Calu3 (cell line): ENCODE results near the gene SMIM29. TPM values are rescaled to one million over a fixed set of nuclear protein-coding genes. Genes with fewer than 3 reads are reported as not detected.

ENCODE experiments used
- BruUV-seq: library from RNA; stranded (reverse); fragments of 400-500 nt; replicated peaks from 2 replicates; lab custom pipeline; 2021; lab: Mats Ljungman, UMichigan
- CTCF ChIA-PET: fragments of 300-600 bp; sonication (Branson Sonifier 250); formaldehyde crosslinking; loops from one replicate; lab custom pipeline; 2022; ENCODE audit warnings: antibody characterized with exemption; lab: Charles Lee
- DNase-seq: peaks from one replicate; pipeline ENCODE4 v3.0.0; 2022
- H3K27ac Mint-ChIP-seq: one replicate; pipeline ENCODE4 v1.8.0; 2022; ENCODE audit warnings: mixed read lengths; ENCODE audit not compliant: unreplicated experiment
- H3K27me3 Mint-ChIP-seq: one replicate; pipeline ENCODE4 v1.8.0; 2022; ENCODE audit warnings: mixed read lengths; ENCODE audit not compliant: unreplicated experiment
- H3K36me3 Mint-ChIP-seq: one replicate; pipeline ENCODE4 v1.8.0; 2022; ENCODE audit warnings: mild to moderate bottlenecking, moderate library complexity, mixed read lengths; ENCODE audit not compliant: insufficient read depth, unreplicated experiment
- H3K4me1 Mint-ChIP-seq: one replicate; pipeline ENCODE4 v1.8.0; 2022; ENCODE audit warnings: mild to moderate bottlenecking, low read depth, mixed read lengths; ENCODE audit not compliant: unreplicated experiment
- H3K4me3 Mint-ChIP-seq: one replicate; pipeline ENCODE4 v1.8.0; 2022; ENCODE audit warnings: mild to moderate bottlenecking, low read depth, moderate library complexity, mixed read lengths; ENCODE audit not compliant: unreplicated experiment
- H3K9me3 Mint-ChIP-seq: one replicate; pipeline ENCODE4 v1.8.0; 2022; ENCODE audit warnings: low read depth, mixed read lengths; ENCODE audit not compliant: unreplicated experiment
- CTCF ChIP-seq: fragments of 200-600 bp; IDR thresholded peaks from one replicate; pipeline ENCODE4 v1.8.0; 2022; ENCODE audit warnings: antibody characterized with exemption; ENCODE audit not compliant: unreplicated experiment
- intact Hi-C: fragments of 100-400 bp; cut with micrococcal nuclease; formaldehyde crosslinking; loops from one replicate; pipeline ENCODE4 v1.10.0; 2022; ENCODE audit not compliant: unreplicated experiment
- total RNA-seq: library from RNA; stranded (reverse); gene quantifications from 2 replicates; pipeline ENCODE4 v1.2.3, GENCODE V29; 2022

SMIM29 gene
- total RNA-seq, 1 experiment from 2014 or later = 59.2 TPM

- BruUV-seq = no TSS peak
- H3K4me3 Mint-ChIP-seq = no peak overlapping the region
- H3K27me3 Mint-ChIP-seq = no peaks in the 10 kb centered on the region
- peaks cover 12% of the 10 kb centered on the region for H3K36me3 Mint-ChIP-seq
- no peak for TF ChIP-seq CTCF
- DNase-seq = no peak
- no peak overlapping the region for H3K27ac Mint-ChIP-seq
- CTCF ChIA-PET = no interaction called here
- H3K4me1 Mint-ChIP-seq = peaks cover 8% of the 10 kb centered on the region
- intact Hi-C loops = no loop called here
- no peaks in the 10 kb centered on the region for H3K9me3 Mint-ChIP-seq
Observed at GRCh38 chr6:34280216-34280615, 31.4 kb upstream of the SMIM29 start.

- no TSS peak for BruUV-seq
- H3K27ac Mint-ChIP-seq = no peak overlapping the region
- H3K36me3 Mint-ChIP-seq = peaks cover 14% of the 10 kb centered on the region
- intact Hi-C loops = no loop called here
- CTCF ChIA-PET = no interaction called here
- no peak for TF ChIP-seq CTCF
- peaks cover 14% of the 10 kb centered on the region for H3K4me1 Mint-ChIP-seq
- H3K9me3 Mint-ChIP-seq = peaks cover 4% of the 10 kb centered on the region
- no peaks in the 10 kb centered on the region for H3K27me3 Mint-ChIP-seq
- DNase-seq = no peak
- H3K4me3 Mint-ChIP-seq = no peak overlapping the region
Observed at GRCh38 chr6:34278833-34279232, 30.0 kb upstream of the SMIM29 start.

- TF ChIP-seq CTCF = no peak
- no peak for DNase-seq
- H3K27me3 Mint-ChIP-seq = no peaks in the 10 kb centered on the region
- CTCF ChIA-PET = no interaction called here
- H3K4me3 Mint-ChIP-seq = no peak overlapping the region
- peaks cover 5% of the 10 kb centered on the region for H3K9me3 Mint-ChIP-seq
- peaks cover 12% of the 10 kb centered on the region for H3K36me3 Mint-ChIP-seq
- peak overlapping the region; percentile 0 for H3K27ac Mint-ChIP-seq
- no TSS peak for BruUV-seq
- H3K4me1 Mint-ChIP-seq = peaks cover 24% of the 10 kb centered on the region
- intact Hi-C loops = no loop called here
Observed at GRCh38 chr6:34277763-34278112, 28.9 kb upstream of the SMIM29 start.

GRCh38 chr6:34276881-34277762, 28.3 kb upstream of the SMIM29 start:
- Mint-ChIP-seq H3K27me3 (no peaks in the 10 kb centered on the region), H3K4me3 (no peak overlapping the region), H3K27ac (peak overlapping the region; percentile 0), H3K36me3 (peaks cover 12% of the 10 kb centered on the region), H3K4me1 (peaks cover 24% of the 10 kb centered on the region), H3K9me3 (peaks cover 5% of the 10 kb centered on the region)
- no peak for DNase-seq
- no TSS peak for BruUV-seq
- CTCF ChIA-PET = no interaction called here
- no peak for TF ChIP-seq CTCF
- intact Hi-C loops = no loop called here
